Measurements from ENCODE around the gene TECR. TPM values are rescaled to one million over a fixed set of nuclear protein-coding genes. Genes with fewer than 3 reads are reported as not detected.
A peak's percentile ranks its signal among the peaks of the same experiment; 100 is the strongest.

TECR gene
- total and polyA plus RNA-seq, 2 of the 13 experiments (the other 11 are each of a cell fraction or from before 2014, with no cell fraction given), result 54.9 to 121 TPM

DNA sequence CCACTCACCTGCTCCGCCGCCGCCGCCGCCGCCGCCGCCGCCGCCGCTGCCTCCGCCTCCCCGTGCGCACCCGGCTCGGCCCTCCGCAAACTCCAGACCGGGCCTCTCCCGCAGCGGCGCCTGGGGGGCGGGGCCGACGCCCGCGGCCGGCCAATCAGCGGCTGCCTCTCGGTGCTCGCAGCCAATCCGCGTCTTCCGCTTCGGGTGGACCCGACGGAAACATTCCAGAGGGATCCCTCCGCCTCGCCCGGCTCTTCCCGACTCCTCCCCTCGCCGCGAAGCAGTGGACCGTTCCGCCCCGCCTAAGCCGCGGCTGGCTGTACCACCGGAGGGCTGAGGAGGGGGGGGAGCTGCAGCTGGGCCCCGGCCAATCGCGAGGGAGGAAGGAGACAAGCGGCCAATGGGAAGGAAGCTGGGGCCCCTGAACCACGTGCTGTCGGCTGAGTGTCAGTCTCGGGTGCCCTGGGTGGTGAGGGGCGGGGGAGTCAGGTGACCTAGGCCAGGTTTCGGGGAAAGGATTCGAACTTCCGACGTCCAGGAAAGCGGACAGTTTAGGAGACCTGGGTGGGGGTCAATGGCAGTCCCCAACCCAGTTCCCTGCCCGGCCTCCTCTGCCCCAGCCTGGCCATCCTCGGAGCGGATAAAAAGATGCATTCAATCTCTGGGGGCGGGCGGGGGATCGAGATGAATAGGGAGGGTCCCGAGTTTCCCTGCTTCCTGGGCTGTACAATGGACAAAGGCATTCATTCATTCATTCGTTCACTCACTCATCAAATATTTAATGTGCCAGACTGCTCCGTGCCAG lies 33.2 kb upstream of the TECR start, which contains the start of gene GIPC1 (continued):
- TF ChIP-seq ZKSCAN5 (CRISPR knock-in tag; IDR thresholded peaks at IDR 0.05) (0 out of 2 replicates have a peak, but pooled peaks have one; percentile 15), TBX2 (CRISPR knock-in tag; IDR thresholded peaks at IDR 0.05; ENCODE audit: borderline replicate concordance) (peak; percentile 85), RFX5 (IDR thresholded peaks at IDR 0.05; ENCODE audit: low read depth, low read length) (peak; percentile 68), BCL6 (CRISPR knock-in tag; IDR thresholded peaks at IDR 0.05) (0 out of 2 replicates have a peak, but pooled peaks have one; percentile 28), MIER3 (CRISPR knock-in tag; IDR thresholded peaks at IDR 0.05; ENCODE audit: borderline replicate concordance) (no peak; the same call in 1 of the 2 replicates), HIVEP1 (CRISPR knock-in tag; IDR thresholded peaks at IDR 0.05) (peak; percentile 91), ATF5 (CRISPR knock-in tag; IDR thresholded peaks at IDR 0.05; ENCODE audit: low read depth) (no peak), ZNF841 (CRISPR knock-in tag; IDR thresholded peaks at IDR 0.05; ENCODE audit: borderline replicate concordance) (0 out of 2 replicates have a peak, but pooled peaks have one; percentile 65), THAP11 (CRISPR knock-in tag; IDR thresholded peaks at IDR 0.05) (peak; percentile 88), ZNF446 (CRISPR knock-in tag; IDR thresholded peaks at IDR 0.05) (0 out of 2 replicates have a peak, but pooled peaks have one; percentile 19), DBP (CRISPR knock-in tag; IDR thresholded peaks at IDR 0.05; ENCODE audit: not compliant biosample characterization) (no peak), IKZF4 (CRISPR knock-in tag; IDR thresholded peaks at IDR 0.05; ENCODE audit: borderline replicate concordance, low read depth, not compliant biosample characterization) (peak; percentile 57), NFKB2 (CRISPR knock-in tag; IDR thresholded peaks at IDR 0.05; ENCODE audit: borderline replicate concordance) (no peak), BATF2 (CRISPR knock-in tag; IDR thresholded peaks at IDR 0.05) (0 out of 2 replicates have a peak, but pooled peaks have one; percentile 49), GATAD2A (CRISPR knock-in tag; IDR thresholded peaks at IDR 0.05) (peak; percentile 39; the same call in 1 of the 2 replicates), MIER2 (CRISPR knock-in tag; IDR thresholded peaks at IDR 0.05) (no peak), ZNF124 (CRISPR knock-in tag; IDR thresholded peaks at IDR 0.05) (0 out of 2 replicates have a peak, but pooled peaks have one; percentile 30), PHF21A (CRISPR knock-in tag; IDR thresholded peaks at IDR 0.05) (peak; percentile 97), ZNF24 (IDR thresholded peaks at IDR 0.05) (peak; percentile 87), KDM1A (CRISPR knock-in tag; IDR thresholded peaks at IDR 0.05) (peak; percentile 42; the same call in 1 of the 2 replicates), CREB1 (IDR thresholded peaks at IDR 0.05) (peak; percentile 75), CREB1 (CRISPR knock-in tag; IDR thresholded peaks at IDR 0.05) (0 out of 2 replicates have a peak, but pooled peaks have one; percentile 2), NONO (IDR thresholded peaks at IDR 0.05) (no peak), NONO (CRISPR knock-in tag; conservative IDR thresholded peaks at IDR 0.05) (peak; percentile 91), ZNF275 (CRISPR knock-in tag; IDR thresholded peaks at IDR 0.05; ENCODE audit: borderline replicate concordance) (peak; percentile 71; the same call in 1 of the 2 replicates)
- TF ChIP-seq, protein P1, sequence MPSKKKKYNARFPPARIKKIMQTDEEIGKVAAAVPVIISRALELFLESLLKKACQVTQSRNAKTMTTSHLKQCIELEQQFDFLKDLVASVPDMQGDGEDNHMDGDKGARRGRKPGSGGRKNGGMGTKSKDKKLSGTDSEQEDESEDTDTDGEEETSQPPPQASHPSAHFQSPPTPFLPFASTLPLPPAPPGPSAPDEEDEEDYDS (CRISPR knock-in tag; IDR thresholded peaks at IDR 0.05), result 0 out of 2 replicates have a peak, but pooled peaks have one; percentile 36
